Stimulated activated CD8-positive, alpha-beta memory T cell treated with anti-CD3 and anti-CD28 coated beads, Interleukin-4, amount 100 ng/mL, for 1 hour (primary cell): ENCODE results near the gene RASGEF1C.

Source experiments
- DNase-seq, 2 donors: peaks; one replicate each; pipeline ENCODE4 v3.0.0-alpha.2; 2020; ENCODE audit warnings: low read depth in 2 of 2, low spot score in 1 of 2

RASGEF1C gene

DNA sequence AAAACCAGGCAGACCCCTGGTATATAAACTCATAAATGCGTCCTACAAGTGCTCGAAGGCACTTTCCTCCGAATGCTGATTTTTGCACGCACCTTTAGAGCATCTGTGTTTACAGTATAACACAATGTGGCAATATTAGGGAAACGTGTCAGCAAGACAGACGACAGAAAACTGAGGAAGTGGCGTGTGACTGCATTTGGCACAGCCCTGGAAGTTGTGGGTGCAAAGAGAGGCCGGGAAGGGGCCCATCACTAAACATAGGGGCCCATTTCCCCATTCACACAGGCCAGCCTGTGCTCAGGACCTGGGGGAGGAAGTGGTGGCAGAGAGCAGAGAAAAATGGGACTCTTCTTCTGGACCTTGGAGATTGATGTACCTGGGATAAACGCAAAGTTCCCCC is 48.2 kb downstream of the RASGEF1C start:
- no peak for DNase-seq

GRCh38 chr5:180160215-180160614 is 48.8 kb downstream of the RASGEF1C start:
- no peak for DNase-seq

DNA sequence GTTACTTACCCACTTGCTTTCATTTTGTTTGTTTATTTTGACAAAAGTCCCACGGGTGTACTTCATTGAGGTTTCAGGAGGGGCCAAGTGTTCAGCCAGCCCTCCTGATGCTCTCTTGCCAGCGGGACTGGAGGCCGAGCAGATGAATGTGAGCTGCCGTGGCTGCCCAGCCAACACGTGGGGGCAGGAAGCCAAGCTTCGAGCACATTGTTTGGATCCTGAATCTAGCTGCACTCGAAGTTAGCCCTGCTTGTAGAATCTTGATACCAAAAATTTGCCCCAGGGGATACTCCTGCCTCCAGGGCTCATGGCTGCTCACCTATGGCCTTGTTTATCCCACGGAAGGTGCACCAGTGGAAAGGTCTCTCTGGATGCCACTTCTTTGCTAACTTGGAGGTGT is 49.3 kb downstream of the RASGEF1C start:
- no peak for DNase-seq

- no peak for DNase-seq
Measured at GRCh38 chr5:180157866-180158265, 51.1 kb downstream of the RASGEF1C start.

DNA sequence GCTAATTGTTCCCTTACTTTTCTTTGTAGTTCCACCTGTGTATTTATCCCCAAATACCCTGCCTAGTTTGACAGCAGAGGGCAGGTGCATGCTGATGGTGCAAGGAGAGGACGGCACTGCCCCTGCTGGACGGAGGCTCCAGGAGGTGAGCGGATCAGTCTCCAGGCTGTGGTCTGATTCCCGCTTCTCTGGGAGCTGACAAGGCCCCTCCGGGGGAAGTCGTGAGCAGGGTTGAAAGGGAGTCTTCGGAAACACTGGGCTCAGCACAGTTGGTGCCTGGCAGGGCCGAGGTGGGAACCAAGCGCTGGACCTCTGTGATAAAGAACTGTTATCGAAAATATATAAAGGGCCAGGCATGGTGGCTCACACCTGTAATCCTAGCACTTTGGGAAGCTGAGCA is 52.9 kb downstream of the RASGEF1C start:
- no peak for DNase-seq

GRCh38 chr5:180155365-180155926 is 53.6 kb downstream of the RASGEF1C start:
- DNase-seq, result no peak

- DNase-seq, result no peak
Measured at GRCh38 chr5:180154821-180155364, 54.1 kb downstream of the RASGEF1C start.

- DNase-seq, result no peak
Measured at GRCh38 chr5:180153991-180154390, 55.0 kb downstream of the RASGEF1C start.

DNA sequence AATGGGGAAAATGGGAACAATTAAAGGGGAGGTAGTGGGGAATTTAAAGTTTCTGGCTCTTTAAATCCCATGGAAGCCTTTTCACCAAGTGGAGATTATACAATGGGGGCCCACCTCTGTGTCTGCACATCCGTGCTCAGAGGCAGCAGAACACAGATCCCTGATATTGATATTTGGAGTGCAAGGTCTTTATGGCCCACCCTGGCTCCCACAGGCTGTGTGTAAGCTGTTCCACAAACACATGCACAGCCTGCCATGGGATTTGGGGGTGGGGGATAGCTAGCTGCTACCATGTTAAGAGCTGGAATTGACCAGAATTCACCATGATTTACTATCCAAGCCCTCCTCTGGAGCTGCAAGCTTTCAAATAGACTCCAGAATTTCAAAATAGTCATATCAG is 55.9 kb downstream of the RASGEF1C start:
- no peak for DNase-seq

DNA sequence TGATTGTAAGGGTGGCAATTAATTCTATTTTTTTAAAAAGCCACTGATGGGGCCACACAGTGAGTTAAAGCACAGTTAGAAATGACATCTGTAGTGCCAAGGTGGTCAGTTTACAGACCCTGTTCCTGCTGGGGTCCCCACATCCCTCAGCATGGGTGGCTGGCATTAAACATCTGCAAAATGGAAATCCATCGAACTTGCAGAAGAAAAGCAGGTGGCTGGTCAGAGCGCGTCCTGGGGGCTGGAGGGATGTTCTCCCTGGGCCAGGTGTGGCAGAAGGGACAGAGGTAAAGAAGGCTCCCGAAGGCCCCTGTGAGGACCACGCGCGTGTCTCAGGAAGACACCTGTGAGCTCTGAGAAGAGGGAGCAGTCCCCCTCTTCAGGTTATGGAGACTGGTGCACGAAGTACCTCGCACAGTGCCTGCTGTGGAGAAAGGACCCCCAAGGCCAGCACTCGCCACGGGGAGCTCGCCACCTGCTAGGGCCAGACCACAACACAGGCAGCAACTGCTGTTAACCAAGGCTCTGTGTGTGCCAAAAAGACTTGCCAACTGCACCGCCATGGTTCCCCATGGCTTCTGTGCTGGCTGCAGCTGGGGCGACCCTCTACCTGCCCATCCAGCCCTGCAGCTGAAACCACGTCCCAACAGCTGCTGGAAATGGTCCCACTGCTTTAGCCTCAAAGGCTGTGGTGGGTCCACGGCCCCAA is 65.2 kb downstream of the RASGEF1C start:
- no peak for DNase-seq

GRCh38 chr5:180142824-180143610 is 66.0 kb downstream of the RASGEF1C start:
- no peak for DNase-seq

DNA sequence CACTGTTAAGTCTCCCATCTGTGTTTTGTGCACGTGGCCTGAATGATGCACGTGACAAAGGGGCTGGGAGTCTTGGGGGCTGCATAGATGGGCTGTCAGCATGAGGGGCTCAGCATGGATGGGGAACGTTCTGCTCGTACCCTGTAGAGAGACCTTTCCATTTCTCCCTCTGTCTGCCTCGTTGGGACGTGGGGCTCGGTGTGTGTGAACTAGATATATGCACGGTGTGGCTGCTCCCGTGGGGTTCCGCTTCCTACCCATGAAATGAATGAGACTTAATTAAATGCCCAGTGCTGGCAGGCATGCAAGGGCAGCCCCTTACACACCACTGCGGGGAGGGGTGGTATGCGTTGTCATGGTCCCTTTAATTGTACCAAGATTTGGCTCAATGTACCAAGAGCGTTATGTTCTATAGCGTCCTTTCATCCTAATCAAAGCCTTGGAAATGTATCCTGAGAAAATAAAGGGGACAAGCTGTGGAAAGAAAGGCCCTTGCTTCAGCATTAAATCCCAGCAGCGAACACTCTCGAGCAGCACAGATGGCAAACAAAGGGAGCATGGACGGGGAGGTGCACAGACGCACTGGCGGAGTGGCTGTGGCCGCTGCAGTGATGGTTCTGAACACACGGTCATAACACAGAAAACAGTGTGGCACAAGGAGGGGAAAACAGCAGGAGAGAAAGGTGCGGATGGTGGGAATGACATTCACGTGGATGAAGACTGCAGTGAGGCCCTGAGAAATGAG is 66.8 kb downstream of the RASGEF1C start:
- DNase-seq, result no peak

DNA sequence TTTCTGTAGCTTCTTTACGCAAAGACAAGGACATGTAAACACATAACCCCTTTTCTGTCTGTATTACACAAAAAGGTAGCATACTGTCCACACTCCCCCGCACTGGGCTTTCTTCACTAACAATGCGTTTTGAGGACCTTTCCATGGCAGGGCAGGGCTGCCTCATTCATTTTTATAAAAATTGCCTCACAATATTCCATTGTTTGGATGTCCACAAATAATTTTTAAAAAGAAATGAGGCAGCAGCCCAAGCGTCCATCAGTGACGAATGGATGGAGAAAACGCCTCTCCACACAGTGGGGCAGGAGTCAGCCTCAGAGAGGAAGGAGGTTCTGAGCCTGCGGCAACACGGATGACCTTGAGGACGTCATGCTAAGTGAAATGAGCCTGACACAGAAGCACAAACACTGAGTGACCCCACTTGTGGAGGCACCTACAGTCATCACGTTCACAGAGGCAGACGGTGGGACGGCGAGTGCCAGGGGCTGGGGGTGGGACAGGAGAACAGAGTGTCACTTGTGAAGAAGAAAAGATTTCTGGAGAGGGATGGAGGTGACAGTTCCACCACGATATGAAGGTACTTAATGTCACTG is 67.8 kb downstream of the RASGEF1C start:
- no peak for DNase-seq

- DNase-seq, result no peak
Measured at GRCh38 chr5:180140571-180140970, 68.4 kb downstream of the RASGEF1C start.

GRCh38 chr5:180140079-180140554 is 68.9 kb downstream of the RASGEF1C start:
- no peak for DNase-seq

DNA sequence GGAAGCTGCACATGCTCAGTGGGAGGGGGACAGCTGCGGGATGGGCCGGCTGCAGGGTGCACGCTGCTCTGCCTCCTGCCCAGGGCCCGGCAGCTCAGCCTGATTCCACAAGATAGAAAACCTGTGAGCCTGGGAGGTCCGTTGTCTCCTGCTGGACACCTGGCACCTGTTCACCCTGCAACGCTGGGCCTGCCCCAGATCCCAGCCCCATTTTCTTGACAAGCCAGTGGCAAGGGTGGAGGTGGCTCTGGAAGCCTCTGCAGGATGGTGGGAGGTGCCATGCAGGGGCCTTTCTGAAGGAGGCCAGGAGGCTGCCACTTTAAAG is 69.3 kb downstream of the RASGEF1C start:
- DNase-seq, result no peak

DNA sequence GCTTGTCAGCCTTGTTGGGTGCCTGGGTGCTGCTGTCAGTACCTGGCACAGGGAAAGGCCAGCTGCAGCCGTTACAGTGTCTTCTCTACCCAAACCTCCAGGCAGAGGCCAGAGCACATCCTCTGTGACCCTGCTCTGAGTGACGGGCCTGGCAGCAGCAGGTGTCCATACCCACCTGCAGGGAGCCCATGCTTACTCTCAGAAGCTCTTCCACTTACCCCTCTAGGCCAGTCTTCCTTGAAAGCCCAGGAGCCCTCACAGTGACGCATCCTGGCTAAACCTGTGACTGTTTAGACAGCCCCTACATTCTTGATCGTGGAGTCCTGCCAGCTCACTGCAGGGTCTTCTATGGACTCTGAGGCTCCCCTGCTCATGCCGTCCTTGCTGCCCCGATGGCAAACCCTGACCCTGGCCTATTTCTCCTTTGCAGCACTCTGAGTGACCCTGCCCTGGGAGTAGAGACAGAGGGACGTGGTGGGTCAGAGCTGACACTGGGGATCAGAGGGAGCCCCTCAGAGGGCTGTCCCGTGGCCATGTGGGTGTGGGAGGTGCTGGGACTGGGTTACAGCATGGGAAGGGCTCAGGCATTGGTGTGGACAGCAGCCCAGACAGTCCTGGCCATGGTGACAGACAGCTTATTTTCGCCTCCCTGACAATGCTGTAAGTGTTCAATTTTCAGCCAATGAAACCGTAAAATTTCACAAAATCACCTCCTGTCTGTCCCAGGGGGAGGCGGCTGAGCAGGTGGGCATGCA is 69.9 kb downstream of the RASGEF1C start:
- DNase-seq, result no peak

GRCh38 chr5:180138214-180138975 is 70.6 kb downstream of the RASGEF1C start:
- no peak for DNase-seq

- no peak for DNase-seq
Measured at GRCh38 chr5:180137401-180138213, 71.4 kb downstream of the RASGEF1C start.
